NCI-H187 treated with DMSO at 0.1 percent for 48 hours (cell line): ENCODE data around the gene HMGN4.
"Not testable (repeated sequence)": the region's sequence is repeated elsewhere in the genome, so short reads cannot be mapped to it uniquely, and the experiment has no call there.

Source experiments
- DNase-seq: peaks from one replicate; lab custom pipeline; 2025; lab: John Stamatoyannopoulos, UW

Gene HMGN4

DNA sequence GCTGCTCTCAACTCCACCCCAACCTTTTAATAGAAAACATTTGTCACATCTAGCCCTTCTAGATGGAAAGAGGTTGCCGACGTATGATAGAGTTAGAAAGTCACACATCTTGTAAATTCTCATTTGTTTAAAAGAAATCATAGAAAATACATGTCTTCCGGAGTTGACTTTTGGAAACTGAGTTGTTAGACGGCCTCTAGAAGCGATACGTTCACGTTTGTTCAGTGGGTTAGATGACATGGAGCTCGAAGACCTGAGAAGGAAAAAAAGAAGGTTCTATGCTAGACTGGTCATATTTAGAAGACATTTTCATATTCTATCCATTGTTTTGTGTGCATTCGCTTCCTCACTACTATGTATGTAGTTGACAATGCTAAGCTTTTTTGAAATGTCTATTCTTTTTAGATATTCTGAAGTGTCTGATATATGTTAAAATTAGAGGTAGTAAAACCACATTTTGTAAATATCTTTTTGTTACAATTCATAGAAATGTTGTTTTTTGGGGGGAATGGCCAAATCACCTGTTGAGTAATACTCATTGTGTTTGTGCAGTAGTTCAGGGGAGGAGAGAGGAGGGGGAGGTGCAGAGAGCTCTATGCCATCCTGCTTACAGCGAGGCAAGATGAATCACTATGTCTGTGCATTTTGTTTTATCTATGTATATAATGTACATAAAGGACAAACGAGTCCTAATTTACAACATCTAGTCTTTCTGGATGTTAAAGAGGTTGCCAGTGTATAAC lies 15.5 kb upstream of the HMGN4 start:
- DNase-seq, result not testable (repeated sequence)

DNA sequence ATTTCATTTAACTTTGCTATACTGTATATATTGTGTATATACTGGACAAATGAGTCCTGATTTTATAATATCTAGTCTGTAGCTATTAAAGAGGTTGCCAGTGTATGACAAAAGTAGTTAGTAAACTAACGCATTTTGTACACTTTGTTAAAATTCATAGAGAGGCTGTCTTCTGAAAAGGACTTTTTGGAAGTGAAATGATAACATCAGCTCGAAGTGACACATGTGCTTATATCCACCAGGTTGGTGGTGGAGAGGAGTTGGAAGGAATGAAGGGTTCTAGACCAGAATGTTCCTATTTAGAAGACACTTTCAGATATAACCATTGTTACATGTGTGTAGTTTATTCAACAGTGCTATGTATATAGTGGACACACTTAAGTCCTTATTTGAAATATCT lies 13.9 kb upstream of the HMGN4 start:
- DNase-seq, result not testable (repeated sequence)

DNA sequence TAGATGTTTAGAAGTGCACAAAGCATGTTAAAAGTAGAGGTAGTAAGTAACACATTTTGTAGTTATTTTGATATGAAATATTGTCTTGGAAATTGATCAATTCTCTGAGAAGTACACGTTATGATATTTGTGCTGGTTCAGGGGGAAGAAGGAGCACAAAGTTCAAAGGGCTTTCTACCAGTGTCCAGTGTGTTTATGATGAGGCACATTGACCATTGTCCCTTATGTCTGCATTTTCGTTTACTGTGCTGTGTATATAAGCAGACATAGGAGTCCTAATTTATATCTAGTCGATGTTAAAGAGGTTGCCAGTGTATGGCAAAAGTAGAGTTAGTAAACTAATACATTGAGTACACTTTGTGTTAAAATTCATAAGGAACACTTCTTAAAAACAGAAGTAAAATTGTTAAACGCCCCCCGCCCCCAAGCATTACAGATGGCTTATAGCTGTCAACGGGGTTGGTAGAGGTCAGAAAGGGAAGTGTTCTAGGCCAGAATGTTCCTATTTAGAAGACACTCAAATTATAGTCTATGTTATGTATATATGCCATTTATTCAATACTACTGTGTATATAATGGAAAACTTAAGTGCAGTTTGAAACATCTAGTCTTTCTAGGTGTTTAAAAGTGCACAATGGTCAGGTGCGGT lies 13.3 kb upstream of the HMGN4 start:
- DNase-seq, result no peak

DNA sequence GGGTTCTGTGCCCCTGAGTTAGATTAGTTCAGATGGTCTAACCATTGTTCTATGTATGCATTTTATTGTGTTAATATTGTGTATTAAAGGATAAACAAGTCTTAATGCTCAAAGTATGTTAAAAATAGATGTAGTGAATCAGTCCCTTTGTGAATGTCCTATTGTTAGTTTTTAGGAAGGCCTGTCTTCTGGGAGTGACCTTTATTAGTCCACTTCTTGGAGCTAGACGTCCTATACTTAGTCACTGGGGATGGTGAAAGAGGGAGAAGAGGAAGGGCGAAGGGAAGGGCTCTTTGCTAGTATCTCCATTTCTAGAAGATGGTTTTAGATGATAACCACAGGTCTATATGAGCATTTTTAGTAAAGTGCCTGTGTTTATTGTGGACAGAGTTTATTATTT lies 12.3 kb upstream of the HMGN4 start:
- DNase-seq, result no peak

DNA sequence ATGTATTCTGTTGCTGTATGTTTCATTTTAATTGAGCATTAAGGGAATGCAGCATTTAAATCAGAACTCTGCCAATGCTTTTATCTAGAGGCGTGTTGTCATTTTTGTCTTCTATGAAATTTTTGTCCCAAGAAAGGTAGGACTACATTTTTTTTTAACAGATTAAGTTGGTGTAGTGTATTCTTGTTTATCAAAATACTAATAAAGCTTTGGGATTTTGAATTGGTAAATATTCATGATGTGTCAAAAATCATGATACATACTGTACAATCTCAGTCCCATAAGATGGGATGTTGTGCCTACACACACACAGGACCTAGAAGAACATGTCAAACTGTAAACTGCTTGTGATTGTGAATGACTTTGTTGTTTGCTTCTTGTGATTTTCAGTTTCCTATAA lies 11.2 kb upstream of the HMGN4 start:
- DNase-seq, result no peak

DNA sequence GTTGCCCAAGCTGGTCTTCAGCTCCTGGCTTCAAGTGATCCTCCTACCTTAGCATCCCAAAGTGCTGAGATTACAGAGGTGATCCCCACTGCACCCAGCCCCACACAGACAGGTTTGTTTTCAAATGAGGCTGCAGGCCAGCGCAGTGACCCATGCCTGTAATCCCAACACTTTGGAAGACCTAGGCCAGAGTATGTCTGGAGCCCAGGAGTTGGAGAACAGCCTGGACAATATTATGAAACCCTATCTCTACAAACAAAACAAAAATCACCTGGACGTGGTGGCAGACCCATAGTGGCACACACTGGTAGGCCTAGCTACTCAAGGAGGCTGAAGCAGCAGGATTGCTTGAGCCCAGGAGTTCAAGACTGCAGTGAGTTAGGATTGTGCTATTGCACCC lies 8.0 kb upstream of the HMGN4 start:
- no peak for DNase-seq

DNA sequence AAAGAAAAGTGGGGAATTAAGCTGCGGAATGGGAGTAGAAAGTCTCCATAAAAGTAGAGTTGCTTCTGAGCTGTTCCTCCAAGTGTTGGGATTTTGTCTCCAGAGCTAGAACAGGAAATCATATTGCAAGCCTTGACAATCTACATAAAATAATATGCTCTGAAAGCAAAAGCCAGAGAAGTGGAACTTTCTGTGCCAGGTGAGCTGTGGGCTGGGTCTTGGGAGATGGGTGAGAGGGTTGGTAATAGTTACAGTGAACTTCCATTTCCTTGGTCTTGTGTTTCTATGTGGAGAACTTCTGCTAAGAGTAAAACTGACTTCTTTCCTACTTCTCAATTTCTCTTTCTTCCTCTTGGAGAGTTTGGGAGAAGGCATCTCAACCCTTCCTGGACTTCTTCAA lies 6.3 kb upstream of the HMGN4 start:
- DNase-seq, result no peak

DNA sequence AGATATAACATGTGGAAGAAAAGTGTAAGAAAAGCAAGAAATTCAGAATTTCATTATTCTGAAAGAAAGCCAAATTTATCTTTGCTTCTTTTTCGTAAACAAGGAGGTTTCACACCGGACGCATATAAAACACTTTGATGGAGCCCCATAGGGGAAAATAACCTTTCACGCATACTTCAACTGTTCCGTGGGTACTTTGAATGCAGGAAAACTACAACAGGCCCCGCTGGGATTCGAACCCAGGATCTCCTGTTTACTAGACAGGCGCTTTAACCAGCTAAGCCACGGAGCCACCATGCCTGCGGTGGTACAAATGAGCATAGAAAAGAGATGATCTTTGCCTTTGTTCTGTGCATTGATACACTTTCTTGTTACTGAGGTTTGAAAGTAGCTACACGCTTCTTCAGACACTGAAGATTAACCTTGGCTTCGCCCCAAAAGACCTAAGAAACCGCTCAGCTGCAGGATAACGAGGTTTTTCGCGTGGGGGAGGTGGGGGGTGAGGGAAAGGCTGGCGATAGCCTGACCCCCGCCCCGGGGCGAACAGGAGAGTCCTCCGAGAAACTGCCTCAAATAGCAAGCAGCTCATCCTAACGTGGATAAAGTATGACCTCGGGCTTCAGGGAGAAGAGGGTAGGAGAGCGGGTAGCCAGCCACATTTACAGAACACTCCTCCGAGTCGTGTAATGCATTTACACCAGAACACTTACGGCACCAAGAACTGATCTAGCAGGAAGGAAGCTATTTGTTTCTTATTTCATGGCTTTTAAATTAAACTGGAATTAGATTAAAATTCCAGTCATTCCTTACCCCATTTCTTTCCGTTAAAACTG lies 5.3 kb upstream of the HMGN4 start:
- DNase-seq, result peak; percentile 43

DNA sequence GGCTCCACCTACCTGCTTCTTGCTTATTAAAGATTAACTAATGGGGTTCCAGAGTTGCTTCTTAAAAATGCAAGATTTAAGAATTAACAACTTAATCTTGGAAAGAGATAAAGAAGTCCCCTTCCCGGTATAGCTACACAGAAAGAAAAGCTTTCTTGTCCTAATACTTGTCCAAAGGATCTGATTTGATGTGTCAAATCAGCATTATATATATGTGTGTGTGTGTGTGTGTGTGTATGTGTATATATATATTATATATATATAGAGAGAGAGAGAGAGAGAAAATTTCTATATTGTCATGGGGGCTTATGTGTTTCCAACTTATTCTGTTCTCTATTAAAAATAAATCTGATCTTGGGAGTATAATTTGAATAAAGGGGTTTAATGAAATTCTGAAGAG lies 4.6 kb upstream of the HMGN4 start:
- no peak for DNase-seq

DNA sequence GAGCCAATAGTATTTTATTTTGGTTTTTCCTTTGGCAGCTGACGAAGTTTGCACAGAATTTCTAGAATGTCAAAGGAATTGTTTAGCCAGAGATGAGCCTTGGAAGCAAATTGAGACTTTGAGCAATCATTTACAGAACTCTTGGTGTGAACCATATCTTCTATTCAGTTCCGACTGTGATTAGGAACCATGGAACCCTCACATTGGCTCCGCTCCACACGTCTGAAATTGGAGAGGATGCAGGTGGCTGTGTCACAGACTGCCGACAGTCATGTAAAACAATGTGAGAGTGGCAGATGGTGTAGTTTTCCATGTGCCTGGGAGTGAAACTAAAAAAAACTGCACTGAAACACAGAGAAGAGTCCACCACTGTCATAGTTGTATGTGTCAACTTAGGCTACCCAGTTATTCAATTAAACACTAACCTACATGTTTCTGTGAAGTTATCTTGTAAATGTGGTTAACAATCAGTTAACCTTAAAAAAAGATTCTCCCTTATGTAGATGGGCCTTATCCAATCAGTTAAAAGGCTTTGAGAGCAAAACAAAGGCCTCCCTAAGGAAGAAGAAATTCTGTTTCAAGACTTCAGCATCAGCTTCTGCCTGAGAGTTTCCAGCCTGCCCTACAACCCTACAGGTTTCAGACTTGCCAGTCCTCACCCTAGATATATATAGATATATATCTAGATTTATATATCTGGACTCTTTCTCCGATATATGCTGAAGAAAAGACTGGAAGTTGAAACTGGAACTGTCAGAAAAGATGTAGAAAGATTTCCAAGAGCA lies 3.3 kb upstream of the HMGN4 start:
- no peak for DNase-seq

DNA sequence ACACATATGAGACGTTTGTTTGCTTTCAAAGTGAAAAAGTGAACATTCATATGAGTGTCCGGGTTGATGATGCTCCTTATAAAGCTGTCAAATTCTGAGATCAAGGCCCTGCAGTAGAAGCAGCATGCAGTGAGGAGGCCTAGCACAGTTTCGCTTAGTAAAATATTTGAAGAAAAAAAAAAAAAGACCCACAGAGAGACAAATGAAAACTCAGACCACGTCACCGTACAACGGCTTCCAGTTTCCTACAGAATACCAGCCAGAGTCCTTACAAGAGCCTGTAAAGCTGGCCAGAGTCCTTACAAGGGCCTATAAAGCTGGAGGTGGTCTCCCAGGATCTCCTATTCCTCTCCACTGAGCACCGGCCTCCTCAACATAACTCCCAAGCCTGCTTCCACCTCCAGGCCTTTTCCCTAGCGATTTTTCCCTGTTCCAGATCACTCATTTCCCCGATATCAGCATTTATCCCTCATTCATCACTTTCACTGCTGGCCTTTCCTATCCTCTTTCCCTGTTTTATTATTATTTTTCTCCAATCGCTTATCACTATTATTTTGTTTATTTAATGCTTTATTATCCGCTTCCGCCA lies 1.5 kb upstream of the HMGN4 start:
- no peak for DNase-seq

DNA sequence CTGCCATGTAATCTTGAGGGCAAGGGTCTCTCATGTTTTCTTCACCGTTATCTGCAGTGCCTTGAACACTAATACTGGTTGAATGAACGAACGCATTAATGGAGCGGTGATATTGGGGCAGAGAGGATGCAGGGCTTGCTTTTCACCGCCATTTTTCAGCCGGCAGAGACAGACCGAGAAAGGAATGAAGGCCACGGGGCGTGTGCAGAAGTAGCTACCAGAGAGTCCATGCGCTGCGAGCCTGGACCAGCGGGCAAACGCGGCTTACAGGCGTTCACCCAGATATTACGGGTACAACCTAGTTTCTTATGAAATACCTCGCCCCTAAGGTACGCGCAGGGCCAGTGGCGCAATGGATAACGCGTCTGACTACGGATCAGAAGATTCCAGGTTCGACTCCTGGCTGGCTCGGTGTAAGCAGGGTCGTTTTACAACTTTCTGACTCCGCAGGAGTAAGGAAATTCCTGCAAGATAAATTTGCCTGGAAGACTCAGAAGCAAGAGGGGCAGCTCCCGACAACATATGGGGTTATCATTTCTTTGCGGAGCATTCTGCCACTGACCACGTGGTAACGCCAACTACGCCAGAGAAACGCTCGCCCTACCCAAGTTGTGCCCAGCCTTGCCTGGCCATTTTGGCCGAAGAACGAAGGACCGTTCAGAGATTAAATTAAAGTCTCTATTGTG lies 863 bp upstream of the HMGN4 start:
- DNase-seq, result peak; percentile 75

DNA sequence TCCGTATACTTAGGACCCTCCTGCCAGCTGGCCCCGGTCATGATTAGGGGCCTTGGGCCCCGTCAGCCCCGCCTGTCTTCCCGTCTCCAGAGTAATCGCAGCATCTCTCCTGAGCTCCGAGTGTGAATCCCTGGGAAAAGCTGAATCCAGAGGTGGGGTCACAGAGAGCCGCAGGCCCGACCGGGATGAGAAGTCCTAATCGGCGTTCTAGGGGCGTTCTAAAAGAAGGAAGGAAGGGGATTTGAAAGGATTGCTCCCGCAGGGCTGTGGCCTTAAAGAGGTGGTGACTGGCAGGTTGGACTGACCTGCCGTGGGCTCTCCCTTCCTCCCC lies 371 bp downstream of the HMGN4 start:
- DNase-seq, result no peak

DNA sequence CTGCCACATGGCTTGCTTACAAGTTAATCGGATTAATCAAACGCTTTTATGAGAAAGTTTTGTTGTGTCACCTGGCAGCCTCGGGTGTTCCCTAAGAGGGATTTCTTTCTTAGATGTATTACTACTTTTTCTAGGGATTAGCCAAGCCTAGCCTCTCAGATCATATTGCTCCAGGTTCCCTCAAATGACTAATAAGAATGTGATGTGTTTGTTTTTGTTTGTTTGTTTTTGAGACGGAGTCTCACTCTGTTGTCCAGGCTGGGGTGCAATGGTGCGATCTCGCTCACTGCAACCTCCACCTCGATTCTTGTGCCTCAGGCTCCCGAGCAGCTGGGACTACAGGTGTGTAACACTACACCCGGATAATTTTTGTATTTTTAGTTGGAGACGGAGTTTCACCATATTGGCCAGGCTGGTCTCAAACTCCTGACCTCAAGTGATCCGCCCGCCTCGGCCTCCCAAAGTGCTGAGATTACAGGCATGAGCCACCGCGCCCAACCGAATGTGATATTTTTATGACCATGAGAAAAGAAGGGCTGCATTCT lies 977 bp downstream of the HMGN4 start:
- no peak for DNase-seq

DNA sequence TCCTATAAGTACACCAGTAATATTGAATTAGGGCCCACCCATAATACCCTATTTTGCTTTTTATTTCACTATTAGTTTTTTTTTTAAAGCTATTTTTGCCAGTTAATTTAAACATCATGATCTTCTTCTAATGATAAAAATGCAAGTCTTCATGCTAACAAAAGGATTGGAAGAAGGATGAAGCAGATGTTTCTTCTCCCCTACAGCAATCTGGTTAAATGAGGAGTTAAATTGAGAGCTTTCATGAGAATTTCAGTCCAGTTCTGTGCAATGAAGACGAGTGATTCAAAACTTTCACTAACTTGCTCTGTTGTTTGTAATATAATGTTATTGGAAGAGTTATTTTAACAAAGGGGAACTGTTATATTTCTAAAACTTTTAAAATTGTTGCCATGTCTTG lies 3.4 kb downstream of the HMGN4 start:
- no peak for DNase-seq

DNA sequence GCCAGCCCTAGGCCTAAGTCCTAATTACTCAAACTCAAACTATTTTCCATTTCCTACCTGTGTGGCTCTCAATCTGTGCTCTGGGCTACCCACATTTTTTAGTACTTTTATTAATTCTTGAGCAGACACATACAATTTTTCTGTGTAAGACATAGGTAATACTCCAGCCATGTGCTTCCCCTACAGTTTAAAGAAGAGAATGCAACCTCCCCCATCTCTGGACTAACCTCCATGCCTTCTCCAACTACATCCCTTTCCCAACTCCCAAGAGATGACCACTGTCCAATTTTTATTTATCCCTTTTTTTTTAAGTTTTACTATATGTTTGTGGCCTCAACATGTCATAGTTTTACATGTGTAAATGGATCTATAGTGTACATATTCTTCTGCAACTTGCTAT lies 5.8 kb downstream of the HMGN4 start:
- DNase-seq, result no peak

DNA sequence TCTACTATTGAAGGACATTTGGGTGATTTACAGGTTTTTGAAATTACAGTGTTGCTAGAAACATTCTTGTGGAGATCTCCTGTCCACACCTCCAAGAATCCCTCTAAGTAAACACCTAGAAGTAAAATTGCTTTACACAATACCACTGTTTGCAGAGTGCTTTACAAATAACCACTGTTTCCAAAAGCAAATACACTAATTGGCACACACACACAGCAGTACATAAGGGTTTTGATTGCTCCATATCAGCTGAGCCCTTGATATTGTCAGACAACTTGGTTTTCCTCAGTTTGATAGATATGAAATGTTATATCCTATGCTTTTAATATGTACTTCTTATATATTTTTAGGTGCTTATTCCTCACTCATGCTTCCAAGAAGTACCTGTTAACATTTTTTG lies 6.3 kb downstream of the HMGN4 start:
- DNase-seq, result no peak

DNA sequence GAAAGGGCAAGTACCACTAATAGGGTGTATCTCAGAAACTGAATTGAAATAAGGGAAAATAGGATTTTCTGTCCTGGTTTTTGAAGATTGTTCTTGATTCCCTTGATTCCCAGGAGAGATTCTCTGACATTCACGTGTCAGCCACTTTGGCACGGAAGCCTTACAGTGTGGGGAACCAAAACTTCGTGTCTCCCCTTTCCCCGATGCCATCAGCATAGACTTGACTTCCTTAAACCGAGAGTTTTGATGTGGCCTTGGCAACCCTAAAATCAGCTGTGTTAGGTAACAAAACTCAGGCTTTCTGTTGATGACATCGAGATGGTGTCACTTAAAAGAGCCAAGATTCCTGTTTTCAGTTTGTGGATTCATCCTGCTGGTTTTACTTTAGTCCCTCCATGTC lies 7.5 kb downstream of the HMGN4 start:
- DNase-seq, result no peak

DNA sequence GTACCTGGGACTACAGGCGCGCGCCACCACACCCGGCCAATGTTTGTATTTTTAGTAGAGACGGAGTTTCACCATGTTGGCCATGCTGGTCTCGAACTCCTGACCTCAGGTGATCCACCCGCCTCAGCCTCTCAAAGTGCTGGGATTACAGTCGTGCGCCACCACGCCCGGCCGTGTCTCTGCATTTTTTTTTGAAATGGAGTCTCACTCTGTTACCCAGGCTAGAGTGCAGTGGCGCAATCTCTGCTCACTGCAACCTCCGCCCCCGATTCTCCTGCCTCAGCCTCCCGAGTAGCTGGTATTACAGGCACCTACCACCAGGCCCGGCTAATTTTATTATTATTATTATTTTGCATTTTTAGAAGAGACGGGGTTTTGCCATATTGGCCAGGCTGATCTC lies 9.2 kb downstream of the HMGN4 start:
- DNase-seq, result not testable (repeated sequence)

DNA sequence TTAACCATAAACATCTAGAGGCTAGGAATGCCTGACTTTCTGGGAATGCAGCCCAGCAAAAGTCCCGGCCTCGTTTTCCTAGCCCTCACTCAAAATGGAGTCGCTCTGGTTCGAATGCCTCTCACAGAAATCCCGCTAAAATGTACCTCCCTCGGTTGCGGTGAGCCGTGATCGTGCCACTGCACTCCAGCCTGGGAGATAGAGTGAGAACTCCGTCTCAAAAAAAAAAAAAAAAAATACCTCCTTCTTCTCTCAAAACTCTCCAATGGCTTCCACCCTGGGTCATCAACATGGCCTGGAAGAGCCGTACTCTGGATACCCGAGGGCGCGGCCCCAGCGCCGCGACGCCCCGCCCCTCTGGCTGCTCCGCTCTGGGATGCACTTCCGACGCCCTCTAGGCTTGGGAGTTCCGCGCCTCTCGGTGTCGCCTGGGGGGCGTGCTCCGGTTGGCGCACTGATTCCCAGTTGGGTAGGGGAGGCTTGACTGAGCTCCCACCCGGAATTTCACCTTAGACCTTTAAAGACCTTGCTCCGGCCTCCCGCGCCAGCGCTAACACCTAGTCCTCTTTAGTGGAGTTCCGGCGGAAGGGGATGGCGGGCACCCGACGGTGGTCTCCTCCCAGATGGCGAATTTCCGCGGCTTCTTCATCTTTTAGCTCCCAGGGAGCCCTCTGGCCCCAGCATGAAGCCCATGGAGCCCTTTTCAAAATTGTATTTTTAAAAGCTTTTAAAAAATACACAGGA lies 12.3 kb downstream of the HMGN4 start:
- DNase-seq, result peak; percentile 24
